Colon (tissue), 2 donors: ENCODE measurements around the gene TXNRD2.
"Not testable (repeated sequence)": the region's sequence is repeated elsewhere in the genome, so short reads cannot be mapped to it uniquely, and the experiment has no call there.

Experiments
- FAIRE-seq: peaks from 2 replicates; lab custom pipeline; 2012; peaks lifted over from hg19 to GRCh38; lab: Jason Lieb, UNC
- donor health status: control.
- donor health status: control.

Gene TXNRD2

DNA sequence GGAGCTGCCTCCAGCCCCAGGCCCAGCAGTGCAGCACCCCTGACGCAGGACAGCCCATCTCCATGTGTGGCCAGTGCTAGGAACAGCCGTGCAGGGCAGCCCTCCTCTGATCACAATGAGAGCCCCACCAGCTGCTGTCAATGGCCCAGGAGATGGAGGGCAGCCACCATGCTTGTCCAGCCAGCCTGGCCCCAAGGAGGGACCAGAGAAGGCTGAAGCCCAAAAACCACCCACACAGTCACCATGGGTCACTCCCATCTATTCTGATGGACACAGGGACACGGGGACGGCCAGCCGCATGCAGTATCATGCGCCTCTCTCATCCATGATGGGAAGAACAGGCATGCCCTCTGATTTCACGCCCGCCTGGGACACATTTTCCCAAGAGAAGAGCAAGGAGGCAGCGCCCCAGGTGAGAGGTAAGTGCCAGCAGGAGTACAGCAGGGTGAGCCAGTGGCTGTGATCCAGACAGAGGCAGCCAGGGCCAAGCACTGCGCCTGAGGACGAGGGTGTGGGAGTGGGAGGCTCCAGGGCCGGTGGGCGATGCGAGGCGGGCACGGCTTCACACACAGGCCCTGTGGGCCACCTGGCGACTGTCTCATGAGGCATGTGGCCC, 53.4 kb downstream of the TXNRD2 start:
- FAIRE-seq = no peak

DNA sequence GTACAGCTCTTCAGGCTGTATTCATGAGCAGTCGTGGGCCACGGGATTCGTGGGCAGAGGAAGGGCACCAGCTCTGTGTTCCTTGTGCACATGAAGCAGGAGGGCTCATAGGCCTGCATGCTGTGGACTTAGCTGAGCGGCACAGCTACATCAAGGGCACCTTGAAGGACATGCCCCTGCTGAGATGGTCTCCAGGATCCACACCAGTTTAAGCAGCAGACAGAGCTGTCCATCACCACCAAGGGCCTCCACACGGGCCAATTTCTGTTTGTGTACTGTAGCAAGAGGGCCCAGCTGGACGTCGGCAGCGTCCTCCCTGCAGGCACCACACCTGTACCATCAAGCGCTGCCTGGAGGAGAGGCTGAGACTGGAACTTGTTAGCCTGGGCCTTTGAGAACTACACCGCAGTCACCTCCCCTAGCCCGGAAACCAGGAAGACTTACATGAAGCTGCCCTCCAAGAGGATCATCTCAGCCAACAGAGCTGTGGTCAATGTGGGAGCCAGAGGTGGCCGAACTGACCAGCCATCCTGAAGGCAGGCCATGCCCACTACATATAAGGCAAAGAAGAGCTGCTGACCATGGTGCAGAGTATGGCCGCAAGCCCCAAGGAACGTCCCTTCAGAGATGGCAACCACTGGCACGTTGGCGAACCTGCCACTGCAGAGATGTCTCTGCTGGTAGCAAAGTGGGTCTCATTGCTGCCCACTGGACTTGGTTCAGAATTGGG, 54.2 kb downstream of the TXNRD2 start:
- no peak for FAIRE-seq

DNA sequence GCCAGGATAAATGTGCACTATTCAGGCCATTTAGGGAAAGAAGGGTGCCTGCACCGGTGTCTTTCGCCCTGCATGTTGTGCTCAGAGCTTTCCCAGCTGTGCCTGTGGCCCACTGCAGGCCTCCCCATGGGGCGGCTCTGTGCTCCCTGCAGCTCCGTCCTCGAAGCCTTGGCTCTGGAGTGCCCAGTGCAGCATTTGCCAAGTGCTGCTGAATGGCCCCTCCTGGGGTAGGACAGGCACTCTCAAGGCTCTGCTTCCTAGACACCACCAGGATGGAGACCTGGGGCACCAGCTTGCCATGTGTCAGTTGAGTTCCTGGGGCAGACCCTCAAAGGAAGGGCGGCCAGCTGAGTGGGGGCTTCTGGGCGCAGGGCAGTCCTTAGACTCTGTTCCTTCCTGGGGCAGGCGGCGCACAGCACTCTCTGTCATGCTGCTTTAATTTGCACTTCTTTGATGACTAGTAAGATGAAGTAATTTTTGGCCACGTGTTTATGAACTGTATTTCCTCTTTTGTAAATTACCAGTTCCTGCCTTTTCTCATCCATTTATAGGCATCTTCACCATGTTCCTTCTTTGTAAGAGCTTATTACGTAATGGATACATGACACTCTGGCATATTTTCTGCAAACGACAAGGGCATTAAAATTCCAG, 54.9 kb downstream of the TXNRD2 start:
- FAIRE-seq = no peak

DNA sequence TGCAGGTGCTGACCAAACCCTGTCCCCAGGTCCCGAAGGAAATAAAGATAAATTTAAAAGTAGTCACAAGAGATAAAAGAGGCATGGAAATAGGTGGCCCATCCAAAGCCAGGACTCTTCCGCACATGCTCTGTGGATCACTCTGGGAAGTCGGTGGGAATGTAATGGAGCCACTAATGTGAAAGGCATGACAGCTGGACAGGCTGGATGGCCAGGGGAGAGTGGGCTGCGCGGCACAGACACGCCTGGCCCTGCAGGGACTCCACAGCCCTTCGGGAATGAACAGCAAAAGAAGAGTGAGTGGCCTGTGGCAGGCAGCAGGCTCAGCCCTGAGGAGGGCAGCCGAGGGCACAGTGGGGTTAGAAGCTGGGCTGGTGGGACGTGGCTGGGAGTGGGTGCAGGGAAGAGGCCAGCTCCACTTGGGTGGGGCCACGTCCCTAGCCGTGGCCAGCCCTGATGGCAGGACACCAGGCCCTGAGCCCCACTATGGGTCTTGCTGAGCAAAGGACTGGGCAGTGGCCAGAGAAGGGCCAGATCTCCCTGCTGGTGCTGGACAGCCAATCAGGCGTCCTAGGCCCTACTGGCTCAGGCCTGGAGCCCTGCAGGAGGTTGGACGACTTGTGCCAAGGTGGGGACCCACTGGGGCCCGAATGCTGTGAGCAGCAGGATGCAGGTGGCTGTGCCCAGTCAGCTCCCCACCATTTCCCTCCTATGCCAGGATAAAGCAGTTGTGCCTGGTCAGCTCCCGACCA, 55.6 kb downstream of the TXNRD2 start:
- FAIRE-seq = no peak

DNA sequence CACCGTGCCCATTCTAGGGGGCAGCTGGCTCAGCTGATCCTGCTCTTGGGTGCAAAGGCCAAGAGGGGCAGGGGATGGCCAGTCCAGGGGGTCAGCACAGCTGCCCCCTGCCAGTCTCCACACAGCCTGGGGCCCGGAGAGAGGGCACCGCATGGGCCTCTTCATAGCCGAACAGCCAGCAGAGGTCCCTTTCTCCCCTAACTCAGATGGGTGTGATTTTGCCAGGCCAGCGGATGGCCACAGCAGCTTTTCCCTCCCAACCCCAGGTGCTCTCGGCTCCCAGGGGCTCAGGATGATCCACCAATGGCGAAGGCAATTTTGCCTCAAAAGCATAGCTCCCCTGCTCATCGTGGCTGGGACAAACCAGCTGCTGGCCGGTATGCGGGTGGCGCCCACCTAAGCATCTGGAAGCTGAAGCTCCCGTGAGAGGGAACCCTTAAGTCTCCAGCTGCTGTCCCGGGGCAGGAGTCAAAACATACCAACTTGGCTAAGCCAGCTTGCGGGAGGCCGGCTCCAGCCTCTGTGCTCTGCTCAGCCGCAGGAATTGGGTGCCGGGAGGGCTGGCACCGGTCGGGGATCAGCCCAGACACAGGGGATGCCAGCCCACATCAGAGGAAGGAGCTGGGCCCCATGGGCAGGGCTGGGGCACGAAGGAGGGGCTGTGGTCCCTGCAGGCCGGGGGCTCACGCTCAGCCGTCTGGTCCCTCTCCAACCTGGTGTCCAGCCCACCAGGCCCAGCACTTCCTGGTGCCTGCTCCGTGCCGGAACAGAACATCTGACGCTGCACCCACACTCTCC, 56.5 kb downstream of the TXNRD2 start:
- no peak for FAIRE-seq

DNA sequence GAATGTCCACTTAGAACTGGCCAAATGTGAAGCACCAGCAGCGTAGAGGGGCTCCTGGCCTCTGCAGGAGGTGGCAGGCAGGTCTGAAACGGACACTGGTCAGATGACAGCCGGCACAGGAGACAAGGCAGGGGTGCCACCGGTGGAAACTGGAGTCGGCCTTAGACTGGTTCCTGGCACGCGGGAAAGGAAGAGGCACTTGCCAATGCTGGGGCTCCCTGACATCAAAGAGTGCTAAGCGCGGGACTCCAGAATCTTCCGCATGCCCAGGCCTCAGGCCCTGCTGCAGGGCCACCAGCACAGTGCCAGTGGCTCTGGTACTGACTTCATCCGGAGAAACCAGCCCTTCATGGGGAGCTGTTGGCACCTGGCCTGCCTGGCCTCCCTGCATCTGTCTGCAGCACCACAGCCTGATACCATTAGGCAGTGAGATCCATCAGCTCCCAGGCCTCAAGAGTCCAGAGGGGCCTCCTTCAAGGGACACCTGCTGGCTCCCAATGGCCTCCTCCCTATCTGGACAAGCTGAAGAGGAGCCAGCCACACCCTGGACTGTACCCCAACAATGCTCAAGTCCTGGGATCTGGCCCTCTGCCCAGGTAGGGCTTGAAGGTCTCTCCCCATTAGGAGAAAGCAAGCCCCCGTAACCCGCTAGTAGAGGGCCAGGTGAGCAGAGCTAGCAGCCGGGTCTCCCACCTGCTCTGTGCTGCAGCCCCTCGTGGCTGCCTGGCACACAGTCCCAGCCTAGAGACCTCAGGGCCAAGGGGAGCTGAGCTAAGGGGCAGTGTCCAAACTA, 57.3 kb downstream of the TXNRD2 start:
- no peak for FAIRE-seq

DNA sequence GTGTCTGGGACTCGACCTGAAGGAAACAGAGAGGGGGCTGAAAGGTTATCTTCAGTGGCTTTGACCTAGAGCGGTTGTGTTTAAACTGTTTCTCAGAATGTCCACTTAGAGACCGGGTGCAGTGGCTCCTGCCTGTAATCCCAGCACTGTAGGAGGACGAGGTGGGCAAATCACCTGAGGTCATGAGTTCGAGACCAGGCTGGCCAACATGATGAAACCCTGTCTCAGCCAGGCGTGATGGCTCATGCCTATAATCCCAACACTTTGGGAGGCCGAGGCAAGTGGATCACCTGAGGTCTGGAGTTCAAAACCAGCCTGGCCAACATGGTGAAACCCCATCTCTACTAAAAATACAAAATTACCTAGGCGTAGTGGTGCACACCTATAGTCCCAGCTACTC, 58.2 kb downstream of the TXNRD2 start:
- FAIRE-seq = not testable (repeated sequence)

DNA sequence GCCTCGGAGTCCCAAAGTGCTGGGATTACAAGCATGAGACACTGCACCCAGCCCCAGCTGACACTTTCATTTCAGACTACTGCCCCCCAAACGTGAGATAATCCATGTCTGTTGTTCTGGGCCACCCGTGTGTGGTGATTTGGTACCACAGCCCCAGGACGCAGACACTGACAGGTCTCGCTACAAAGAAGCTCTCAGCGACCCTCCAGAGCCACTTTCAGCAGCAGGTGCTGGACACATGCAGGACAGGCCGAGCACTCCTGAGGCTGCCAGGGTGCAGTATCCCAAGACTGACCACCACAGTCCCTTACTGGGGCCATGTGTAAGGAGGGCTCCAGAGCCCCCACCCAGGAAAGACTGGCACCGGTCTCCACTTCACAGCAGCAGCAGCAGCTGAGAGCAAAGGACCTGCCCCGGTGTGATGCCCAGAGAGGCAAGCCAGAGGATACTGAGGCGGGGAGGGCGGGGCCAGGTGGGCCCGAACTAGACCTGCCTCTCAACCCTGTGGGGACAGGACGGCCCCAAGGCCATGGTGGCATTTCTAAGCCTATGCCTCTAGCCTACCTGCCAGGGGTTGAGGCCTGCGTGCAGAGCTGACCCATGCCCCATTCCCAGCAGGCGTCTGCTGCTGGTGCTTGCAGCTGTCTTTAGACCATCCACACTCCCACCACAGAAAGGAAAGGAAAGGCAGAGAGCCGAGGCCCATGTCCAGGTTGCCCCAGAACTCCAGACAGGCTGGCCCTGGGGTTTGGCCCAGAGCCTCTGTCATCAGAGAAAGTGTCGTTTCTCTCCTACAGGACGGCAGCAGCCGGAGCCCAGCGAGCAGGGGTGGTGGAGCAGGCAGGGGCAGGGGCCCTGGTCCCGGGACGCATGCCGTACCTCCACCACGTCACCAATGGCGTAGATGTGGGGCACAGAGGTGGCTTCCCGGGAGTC, 58.9 kb downstream of the TXNRD2 start:
- FAIRE-seq = no peak

DNA sequence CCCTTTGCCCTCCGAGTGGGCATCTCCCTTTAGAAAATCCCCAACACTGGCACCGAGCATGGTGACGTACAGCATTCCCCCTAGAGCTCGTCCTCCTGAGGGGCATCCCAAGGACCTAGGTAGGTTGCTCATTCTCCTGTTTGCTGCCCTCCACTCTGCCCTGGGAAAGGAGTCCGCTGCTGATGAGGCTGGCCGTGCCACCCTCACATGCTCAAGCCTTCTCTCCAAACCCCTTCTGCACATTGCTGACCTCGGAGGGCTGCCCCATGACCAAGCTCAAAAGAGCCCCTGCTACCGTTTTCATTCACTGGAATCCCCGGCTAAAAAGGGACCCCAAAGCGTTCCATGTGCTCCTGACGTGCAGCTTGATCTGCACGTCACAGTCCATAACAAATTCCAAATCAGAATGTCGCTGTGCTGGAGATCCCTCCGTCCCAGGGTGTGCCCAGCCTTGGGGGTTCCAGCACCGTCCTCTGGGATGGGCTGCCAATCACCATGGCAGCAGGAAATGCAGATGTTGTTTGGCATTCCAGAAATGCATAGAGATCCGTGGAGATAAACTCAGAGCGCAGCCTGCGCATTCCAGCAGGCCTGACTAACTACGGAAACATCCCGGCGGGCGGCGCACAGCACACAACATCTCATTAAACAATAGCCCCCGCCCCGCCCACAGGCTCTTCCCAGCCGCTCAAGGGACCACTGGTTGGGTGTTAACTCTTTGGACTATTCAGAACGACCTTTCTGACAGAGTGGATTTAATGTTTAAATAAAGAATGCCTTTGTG, 60.6 kb downstream of the TXNRD2 start:
- FAIRE-seq = no peak

DNA sequence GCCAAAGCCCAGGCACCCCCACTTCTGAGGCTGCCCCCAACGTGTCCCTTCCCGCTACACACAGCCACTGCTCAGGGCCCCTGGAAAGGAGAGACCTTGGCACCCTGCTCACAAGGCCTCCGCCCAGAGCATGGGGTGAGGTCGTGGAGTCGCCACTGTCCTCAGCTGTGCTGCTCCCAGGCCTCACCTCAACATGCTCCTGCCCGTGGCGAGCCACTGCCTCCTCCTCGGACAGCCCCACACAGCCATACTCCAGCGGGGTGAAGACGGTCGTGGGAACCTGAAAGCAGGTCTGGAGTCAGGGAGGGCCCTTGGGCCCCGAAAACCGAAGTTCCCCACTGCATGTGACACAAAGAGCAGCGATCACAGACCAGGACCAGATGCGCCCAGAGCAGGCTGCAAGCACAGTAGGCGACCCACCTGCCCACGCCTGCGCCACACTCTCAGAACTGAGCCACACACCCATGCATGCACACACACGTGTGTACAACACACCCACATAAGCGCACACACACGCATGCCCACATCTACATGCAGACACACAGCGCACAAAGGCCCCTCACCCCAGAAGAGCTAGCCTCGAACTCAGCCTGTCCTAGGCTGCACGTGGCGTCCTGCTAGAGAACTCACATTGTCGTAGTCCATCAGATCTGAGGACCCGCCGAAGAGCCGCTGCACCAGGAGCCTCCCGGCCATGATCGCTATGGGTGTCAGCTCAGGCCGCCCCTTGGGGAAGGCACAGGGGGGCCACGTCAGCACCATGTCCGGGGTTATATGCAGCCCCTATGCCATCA, 61.4 kb downstream of the TXNRD2 start:
- FAIRE-seq = no peak

DNA sequence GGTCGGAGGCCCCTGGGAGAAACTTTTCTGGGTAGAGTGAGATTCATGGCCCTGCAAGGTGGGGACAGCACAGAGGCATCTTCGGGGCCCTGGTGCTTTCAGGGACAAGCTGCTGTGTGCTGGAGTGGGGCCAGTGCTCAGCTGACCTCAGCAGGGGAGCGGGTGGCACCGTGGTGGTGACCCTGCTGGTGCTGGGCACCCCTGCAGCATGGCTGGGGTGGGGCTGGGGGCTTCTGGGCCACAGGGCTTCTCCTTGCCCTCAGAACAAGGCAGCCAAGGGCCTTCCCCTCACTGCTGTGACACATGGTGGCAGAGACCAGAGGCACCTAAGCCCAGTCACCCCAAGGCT, 62.0 kb downstream of the TXNRD2 start:
- FAIRE-seq = no peak

DNA sequence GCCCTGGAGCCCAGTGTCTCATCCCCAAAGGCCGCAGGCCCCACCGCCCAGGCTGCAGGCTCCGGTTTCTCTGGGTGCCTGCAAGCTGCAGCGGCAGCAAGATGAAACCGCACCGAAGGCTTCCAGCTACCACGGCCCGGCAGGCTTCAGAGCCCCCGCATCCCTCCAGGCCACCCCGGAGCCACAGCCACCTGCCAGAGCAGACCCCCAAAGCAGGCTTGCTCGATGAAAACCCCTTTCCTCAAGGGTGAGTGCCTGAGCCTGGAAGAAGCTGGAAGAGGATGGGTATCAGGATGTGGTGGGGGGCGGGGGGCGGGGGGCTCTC, 62.4 kb downstream of the TXNRD2 start:
- FAIRE-seq = no peak

DNA sequence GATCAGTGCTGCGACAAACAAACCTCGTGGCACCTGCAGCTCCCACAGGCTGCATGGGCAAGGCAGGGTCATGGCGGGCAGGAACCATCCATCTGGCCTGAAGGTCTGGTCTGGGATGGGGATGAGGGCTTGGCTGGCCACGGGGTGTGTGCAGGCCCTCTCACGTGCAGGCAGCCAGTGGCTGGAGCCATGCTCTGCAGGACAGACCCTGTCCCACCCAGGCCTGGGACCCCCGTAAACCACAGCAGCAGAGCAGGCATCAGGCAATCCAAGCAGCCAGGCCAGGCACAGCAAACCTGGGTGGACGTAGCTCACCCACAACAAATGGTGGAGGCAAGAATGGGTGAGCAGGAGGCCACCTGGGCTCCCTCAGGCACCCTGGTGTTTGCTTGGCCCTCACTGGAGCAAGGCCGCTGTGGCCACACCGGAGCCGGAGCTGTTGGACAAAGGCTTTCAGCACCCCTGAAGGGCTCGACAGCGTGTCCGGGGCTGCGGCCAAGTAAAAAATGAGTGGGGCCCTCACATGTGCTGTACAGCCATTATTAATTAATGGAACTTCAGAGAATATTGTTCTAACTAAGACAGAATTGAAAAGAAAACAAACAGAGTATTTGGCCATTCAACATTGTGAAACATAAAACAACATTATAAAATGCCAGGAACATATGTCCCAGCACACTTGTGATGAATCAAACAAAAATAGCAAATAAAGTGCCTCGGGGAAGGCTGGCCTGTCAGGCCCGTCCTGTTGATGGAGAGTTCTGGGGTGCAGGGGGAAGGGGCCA, 63.0 kb downstream of the TXNRD2 start:
- no peak for FAIRE-seq

DNA sequence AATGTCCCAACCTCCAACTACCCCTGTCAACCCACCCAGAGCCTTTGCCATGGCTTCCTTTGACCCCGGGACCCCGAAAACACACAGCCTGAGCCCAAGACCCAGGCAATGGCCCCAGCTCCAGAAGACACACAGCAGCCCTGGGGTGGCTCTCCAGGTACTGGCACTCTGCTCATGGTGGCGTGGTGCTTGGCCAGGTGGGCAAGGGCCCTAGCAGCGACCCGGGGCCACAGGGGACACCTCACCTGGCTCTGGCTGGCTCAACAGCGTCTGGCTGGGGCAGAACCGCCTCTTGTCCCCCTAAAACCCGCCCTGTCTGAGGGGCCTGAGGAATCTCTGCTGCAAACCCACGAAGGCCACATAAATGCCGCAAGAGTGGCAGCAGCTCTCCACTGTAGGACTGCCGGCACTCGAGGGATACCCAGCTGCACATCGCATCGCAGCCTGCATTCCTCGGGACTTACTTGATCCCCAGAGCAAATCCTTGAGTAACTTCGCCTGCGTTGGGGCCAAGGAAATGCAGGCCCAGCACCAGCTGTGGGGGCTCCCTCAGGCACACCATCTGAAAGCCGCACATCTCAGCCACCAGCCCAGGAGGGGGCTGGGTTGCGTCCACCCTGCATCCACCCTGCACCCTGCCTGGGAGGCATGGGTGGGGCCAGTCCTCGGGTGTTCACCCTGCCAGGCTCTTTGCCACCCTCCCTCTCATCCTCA, 63.8 kb downstream of the TXNRD2 start:
- no peak for FAIRE-seq

DNA sequence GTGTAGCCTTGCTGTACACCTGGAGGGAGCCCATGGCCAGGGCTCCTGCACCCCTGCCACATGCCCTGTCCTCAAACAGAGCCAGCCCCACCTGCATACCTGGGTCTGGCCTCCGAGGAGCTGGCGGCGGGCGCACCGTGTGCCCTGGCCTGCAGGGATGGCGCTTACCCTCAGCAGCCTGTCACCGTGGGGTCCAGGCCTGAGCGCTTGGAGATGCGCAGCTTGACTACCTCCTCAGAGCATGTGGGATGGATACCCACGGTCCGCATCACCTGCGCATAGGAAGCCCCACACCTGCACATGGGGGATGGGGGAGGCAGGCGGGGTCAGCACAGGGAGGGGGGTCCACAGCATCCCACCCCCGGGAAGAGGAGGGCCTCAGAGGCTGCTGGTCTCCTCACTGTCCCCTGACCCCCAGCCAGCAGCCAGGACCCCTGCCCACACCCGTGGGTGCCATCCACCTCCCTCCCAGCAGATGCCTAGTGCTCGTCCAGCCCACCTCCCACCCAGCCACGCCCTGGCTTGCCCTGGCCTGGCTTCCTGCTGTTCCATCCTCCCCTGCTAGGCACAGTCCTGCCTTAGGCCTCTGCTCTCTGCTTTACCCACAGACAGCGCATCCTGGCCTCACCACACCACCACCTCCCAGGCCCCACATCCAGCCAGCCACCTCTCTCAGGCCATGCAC, 64.5 kb downstream of the TXNRD2 start:
- no peak for FAIRE-seq

DNA sequence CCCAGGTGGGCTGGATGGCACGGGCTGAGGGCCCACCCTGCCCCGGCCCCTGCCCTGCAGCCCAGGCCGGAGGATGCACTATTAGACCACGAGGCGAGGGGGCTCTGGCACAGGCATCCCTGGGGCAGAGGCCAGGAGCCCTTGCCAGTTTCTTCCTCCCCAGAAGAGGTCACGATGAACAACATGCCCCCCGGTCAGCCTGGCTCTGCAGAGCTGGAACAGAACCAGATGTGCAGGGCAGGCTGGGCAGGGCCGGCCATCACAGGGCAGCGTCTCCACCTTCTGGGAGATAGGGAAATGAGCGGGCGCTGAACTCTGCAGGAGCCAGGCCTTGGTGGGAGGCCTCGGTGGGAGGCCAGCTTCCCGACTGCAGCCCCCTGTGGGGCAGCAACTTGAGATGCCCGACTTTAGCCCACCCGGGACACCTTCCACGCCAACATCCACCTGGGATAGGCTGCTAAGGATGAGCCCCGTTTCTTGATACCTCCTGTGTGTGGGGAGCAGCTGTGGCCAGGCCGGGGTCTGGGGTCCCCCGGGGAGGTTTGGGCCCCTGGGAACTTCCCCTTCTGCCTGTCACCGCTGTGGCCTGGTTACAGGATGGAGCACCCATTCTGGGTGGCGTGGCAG, 65.2 kb downstream of the TXNRD2 start:
- no peak for FAIRE-seq
